Glomerular endothelial cell (primary cell): Measurements from ENCODE around the gene ZBTB2. TPM values are rescaled to one million over a fixed set of nuclear protein-coding genes. Genes with fewer than 3 reads are reported as not detected.

ENCODE experiments used
- DNase-seq: peaks from one replicate; pipeline ENCODE4 v3.0.0-alpha.2; 2011; ENCODE audit warnings: low read depth, low spot score; ENCODE audit errors: extremely low read depth
- total RNA-seq: library from RNA; depleted of rRNA; stranded (reverse); fragments of >200 nt; gene quantifications from 2 replicates; pipeline ENCODE4 v1.2.3, GENCODE V29; 2015

The ZBTB2 gene
- 6.8 and 6.9 TPM in 2 replicates for total RNA-seq

GRCh38 chr6:151391471-151392413 lies at the start of gene ZBTB2:
Gene ZBTB2 (minus strand): TSS chr6:151391559. CDS start chr6:151373637, 17,922 bp downstream.
- DNase-seq: no peak

- DNase-seq: no peak
Observed at GRCh38 chr6:151440930-151441329, 49.6 kb upstream of the ZBTB2 start.

- DNase-seq: no peak
Observed at GRCh38 chr6:151440498-151440897, 49.1 kb upstream of the ZBTB2 start.

- DNase-seq: no peak
Observed at GRCh38 chr6:151437401-151437800, 46.0 kb upstream of the ZBTB2 start.

GRCh38 chr6:151436802-151437201 lies 45.4 kb upstream of the ZBTB2 start:
- no peak for DNase-seq

GRCh38 chr6:151436300-151436699 lies 44.9 kb upstream of the ZBTB2 start:
- DNase-seq: no peak

- no peak for DNase-seq
Observed at GRCh38 chr6:151434369-151434768, 43.0 kb upstream of the ZBTB2 start.

GRCh38 chr6:151432651-151433050 lies 41.3 kb upstream of the ZBTB2 start:
- DNase-seq: no peak

GRCh38 chr6:151431337-151431736 lies 40.0 kb upstream of the ZBTB2 start:
- no peak for DNase-seq

GRCh38 chr6:151430886-151431285 lies 39.5 kb upstream of the ZBTB2 start:
- DNase-seq: no peak

GRCh38 chr6:151428093-151428735 lies 36.9 kb upstream of the ZBTB2 start:
- DNase-seq: no peak

- no peak for DNase-seq
Observed at GRCh38 chr6:151425561-151425960, 34.2 kb upstream of the ZBTB2 start.

- DNase-seq: no peak
Observed at GRCh38 chr6:151422981-151423380, 31.6 kb upstream of the ZBTB2 start.

- DNase-seq: no peak
Observed at GRCh38 chr6:151417477-151417876, 26.1 kb upstream of the ZBTB2 start.

- DNase-seq: no peak
Observed at GRCh38 chr6:151414641-151415260, 23.4 kb upstream of the ZBTB2 start.

- no peak for DNase-seq
Observed at GRCh38 chr6:151413372-151414145, 22.2 kb upstream of the ZBTB2 start.

GRCh38 chr6:151412909-151413308 lies 21.6 kb upstream of the ZBTB2 start:
- DNase-seq: no peak

- DNase-seq: no peak
Observed at GRCh38 chr6:151409679-151410078, 18.3 kb upstream of the ZBTB2 start.

GRCh38 chr6:151409260-151409659 lies 17.9 kb upstream of the ZBTB2 start:
- DNase-seq: no peak

GRCh38 chr6:151408858-151409257 lies 17.5 kb upstream of the ZBTB2 start:
- DNase-seq: no peak

GRCh38 chr6:151403919-151404308 lies 12.6 kb upstream of the ZBTB2 start:
- DNase-seq: no peak
